WTC11 (cell line): ENCODE data around the gene NTRK2.

Experiments
- ELF4 ChIP-seq: sonication (generic); formaldehyde crosslinking; IDR thresholded peaks from 2 replicates; pipeline ENCODE4 v1.8.1; 2022; ENCODE audit warnings: low read depth, mild to moderate bottlenecking, moderate library complexity, missing genetic modification reagents
- FOXK1 ChIP-seq: sonication (generic); formaldehyde crosslinking; IDR thresholded peaks from 2 replicates; pipeline ENCODE4 v1.8.0; 2022; ENCODE audit warnings: mild to moderate bottlenecking, moderate library complexity, missing genetic modification reagents
- FOXP1 ChIP-seq: sonication (generic); formaldehyde crosslinking; IDR thresholded peaks from 2 replicates; pipeline ENCODE4 v1.8.0; 2022; ENCODE audit warnings: missing genetic modification reagents, mild to moderate bottlenecking, moderate library complexity, borderline replicate concordance
- KAT7 ChIP-seq: sonication (generic); formaldehyde crosslinking; IDR thresholded peaks from 2 replicates; pipeline ENCODE4 v1.8.1; 2023; ENCODE audit warnings: missing genetic modification reagents, mild to moderate bottlenecking, borderline replicate concordance
- NFYB ChIP-seq: sonication (generic); formaldehyde crosslinking; conservative IDR thresholded peaks from 2 replicates; pipeline ENCODE4 v1.8.0; 2022; ENCODE audit warnings: low read depth, missing genetic modification reagents
- SMAD4 ChIP-seq: sonication (generic); formaldehyde crosslinking; IDR thresholded peaks from 2 replicates; pipeline ENCODE4 v1.8.0; 2022; ENCODE audit warnings: mild to moderate bottlenecking, missing genetic modification reagents
- SP1 ChIP-seq: sonication (generic); formaldehyde crosslinking; conservative IDR thresholded peaks from 2 replicates; pipeline ENCODE4 v1.8.1; 2022; ENCODE audit warnings: missing genetic modification reagents
- TCF7 ChIP-seq: sonication (generic); formaldehyde crosslinking; IDR thresholded peaks from 2 replicates; pipeline ENCODE4 v1.8.0; 2022; ENCODE audit warnings: mild to moderate bottlenecking, low read depth, missing genetic modification reagents, moderate library complexity
- TEAD1 ChIP-seq: sonication (generic); formaldehyde crosslinking; IDR thresholded peaks from 2 replicates; pipeline ENCODE4 v1.8.0; 2022; ENCODE audit warnings: mild to moderate bottlenecking, missing genetic modification reagents
- TP53 ChIP-seq: sonication (generic); formaldehyde crosslinking; IDR thresholded peaks from 2 replicates; pipeline ENCODE4 v1.8.1; 2023; ENCODE audit warnings: mild to moderate bottlenecking, missing genetic modification reagents
- ZBTB43 ChIP-seq: sonication (generic); formaldehyde crosslinking; IDR thresholded peaks from 2 replicates; pipeline ENCODE4 v1.8.1; 2023; ENCODE audit warnings: mild to moderate bottlenecking, missing genetic modification reagents
- ZNF317 ChIP-seq: sonication (generic); formaldehyde crosslinking; IDR thresholded peaks from 2 replicates; pipeline ENCODE4 v1.8.1; 2023; ENCODE audit warnings: low read depth, mild to moderate bottlenecking, moderate library complexity, missing genetic modification reagents, borderline replicate concordance
- TF ChIP-seq, protein P1 (sequence below): fragments of 200-600 bp; IDR thresholded peaks from 2 replicates; pipeline ENCODE4 v1.8.0; 2022; ENCODE audit warnings: antibody characterized with exemption
- TF ChIP-seq, protein P2 (sequence below): sonication (generic); formaldehyde crosslinking; conservative IDR thresholded peaks from 2 replicates; pipeline ENCODE4 v1.8.1; 2022; ENCODE audit warnings: mild to moderate bottlenecking, missing genetic modification reagents

DNA sequence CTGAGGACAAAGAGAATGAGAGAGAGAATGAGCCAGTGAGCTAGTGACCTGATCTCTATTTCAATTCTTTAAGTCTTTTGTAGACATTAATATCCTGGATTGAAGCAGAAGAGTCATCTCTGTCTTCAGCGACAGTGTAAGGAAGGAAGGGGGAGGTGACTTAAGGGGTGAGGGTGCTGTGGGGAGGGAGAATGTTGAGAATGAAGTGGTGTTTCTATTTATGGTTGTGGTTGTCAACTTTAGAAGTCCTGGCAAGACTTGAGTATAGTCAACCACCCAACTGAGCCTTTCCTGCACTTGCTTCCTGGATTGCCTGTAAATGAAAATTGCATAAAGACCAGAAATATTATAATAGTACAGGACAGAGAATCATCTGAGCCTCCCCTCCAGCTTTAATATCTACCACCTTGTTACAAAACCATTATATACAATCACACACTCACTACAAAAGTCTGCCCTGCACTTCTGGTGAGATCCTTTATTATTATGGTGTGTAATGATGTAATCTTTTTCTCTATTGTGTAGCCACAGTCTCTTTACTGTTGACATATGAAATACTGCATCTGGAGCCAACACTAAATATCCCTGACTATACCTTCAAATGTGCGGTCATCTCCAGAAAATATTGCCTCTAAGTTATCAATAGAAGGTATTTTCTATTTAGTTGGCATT lies 91.7 kb downstream of the NTRK2 start:
- TF ChIP-seq NFYB (CRISPR knock-in tag) (no peak), TCF7 (no peak), ELF4 (CRISPR knock-in tag) (no peak), KAT7 (CRISPR knock-in tag) (no peak), SP1 (no peak), FOXK1 (no peak), TEAD1 (no peak), ZNF317 (CRISPR knock-in tag) (no peak), FOXP1 (CRISPR knock-in tag) (no peak), SMAD4 (CRISPR knock-in tag) (no peak), ZBTB43 (no peak), TP53 (no peak)
- TF ChIP-seq, protein P1, sequence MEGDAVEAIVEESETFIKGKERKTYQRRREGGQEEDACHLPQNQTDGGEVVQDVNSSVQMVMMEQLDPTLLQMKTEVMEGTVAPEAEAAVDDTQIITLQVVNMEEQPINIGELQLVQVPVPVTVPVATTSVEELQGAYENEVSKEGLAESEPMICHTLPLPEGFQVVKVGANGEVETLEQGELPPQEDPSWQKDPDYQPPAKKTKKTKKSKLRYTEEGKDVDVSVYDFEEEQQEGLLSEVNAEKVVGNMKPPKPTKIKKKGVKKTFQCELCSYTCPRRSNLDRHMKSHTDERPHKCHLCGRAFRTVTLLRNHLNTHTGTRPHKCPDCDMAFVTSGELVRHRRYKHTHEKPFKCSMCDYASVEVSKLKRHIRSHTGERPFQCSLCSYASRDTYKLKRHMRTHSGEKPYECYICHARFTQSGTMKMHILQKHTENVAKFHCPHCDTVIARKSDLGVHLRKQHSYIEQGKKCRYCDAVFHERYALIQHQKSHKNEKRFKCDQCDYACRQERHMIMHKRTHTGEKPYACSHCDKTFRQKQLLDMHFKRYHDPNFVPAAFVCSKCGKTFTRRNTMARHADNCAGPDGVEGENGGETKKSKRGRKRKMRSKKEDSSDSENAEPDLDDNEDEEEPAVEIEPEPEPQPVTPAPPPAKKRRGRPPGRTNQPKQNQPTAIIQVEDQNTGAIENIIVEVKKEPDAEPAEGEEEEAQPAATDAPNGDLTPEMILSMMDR: no peak
- TF ChIP-seq, protein P2, sequence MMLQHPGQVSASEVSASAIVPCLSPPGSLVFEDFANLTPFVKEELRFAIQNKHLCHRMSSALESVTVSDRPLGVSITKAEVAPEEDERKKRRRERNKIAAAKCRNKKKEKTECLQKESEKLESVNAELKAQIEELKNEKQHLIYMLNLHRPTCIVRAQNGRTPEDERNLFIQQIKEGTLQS (CRISPR knock-in tag): no peak
